HG03571 (cell line): Measurements from ENCODE around the gene ZNF407.

Experiments used
- ATAC-seq: cut with Tn5 transposase; IDR thresholded peaks from one replicate; pipeline ENCODE4 v1.9.1; 2021; ENCODE audit not compliant: unreplicated experiment

Gene ZNF407

GRCh38 chr18:74665905-74666304 lies 68.2 kb downstream of the ZNF407 start:
- ATAC-seq: no peak

GRCh38 chr18:74669136-74669798 lies 71.6 kb downstream of the ZNF407 start:
- no peak for ATAC-seq

GRCh38 chr18:74672371-74672770 lies 74.7 kb downstream of the ZNF407 start:
- no peak for ATAC-seq

- no peak for ATAC-seq
Observed at GRCh38 chr18:74674487-74674886, 76.8 kb downstream of the ZNF407 start.

GRCh38 chr18:74679006-74679678 lies 81.5 kb downstream of the ZNF407 start:
- no peak for ATAC-seq

- no peak for ATAC-seq
Observed at GRCh38 chr18:74679679-74680076, 82.0 kb downstream of the ZNF407 start.

- ATAC-seq: no peak
Observed at GRCh38 chr18:74682141-74682990, 84.7 kb downstream of the ZNF407 start.

- ATAC-seq: no peak
Observed at GRCh38 chr18:74682991-74683297, 85.3 kb downstream of the ZNF407 start.

- ATAC-seq: no peak
Observed at GRCh38 chr18:74683573-74683972, 85.9 kb downstream of the ZNF407 start.

- ATAC-seq: no peak
Observed at GRCh38 chr18:74689251-74689650, 91.6 kb downstream of the ZNF407 start.

- no peak for ATAC-seq
Observed at GRCh38 chr18:74692367-74693013, 94.8 kb downstream of the ZNF407 start.

- ATAC-seq: no peak
Observed at GRCh38 chr18:74694436-74694835, 96.8 kb downstream of the ZNF407 start.

- ATAC-seq: no peak
Observed at GRCh38 chr18:74695170-74695569, 97.5 kb downstream of the ZNF407 start.

- ATAC-seq: no peak
Observed at GRCh38 chr18:74698881-74699280, 101.2 kb downstream of the ZNF407 start.

GRCh38 chr18:74699455-74699854 lies 101.8 kb downstream of the ZNF407 start:
- ATAC-seq: no peak

GRCh38 chr18:74702950-74703349 lies 105.3 kb downstream of the ZNF407 start:
- ATAC-seq: no peak

- no peak for ATAC-seq
Observed at GRCh38 chr18:74708169-74708568, 110.5 kb downstream of the ZNF407 start.

- ATAC-seq: no peak
Observed at GRCh38 chr18:74709452-74709851, 111.8 kb downstream of the ZNF407 start.

- no peak for ATAC-seq
Observed at GRCh38 chr18:74714120-74714519, 116.5 kb downstream of the ZNF407 start.

- ATAC-seq: no peak
Observed at GRCh38 chr18:74714791-74715190, 117.1 kb downstream of the ZNF407 start.

- no peak for ATAC-seq
Observed at GRCh38 chr18:74715306-74715705, 117.6 kb downstream of the ZNF407 start.
